PFSK-1 (cell line): Measurements from ENCODE around the gene ATP8B1.

Experiments
- FOXP2 ChIP-seq: optimal IDR thresholded peaks from 2 replicates; pipeline ENCODE3; 2011; ENCODE audit warnings: borderline replicate concordance, control low read depth, inconsistent platforms; ENCODE audit not compliant: insufficient read depth; ENCODE audit errors: extremely low read length, extremely low read depth
- POLR2AphosphoS5 ChIP-seq: IDR thresholded peaks from 2 replicates; pipeline ENCODE4 v1.6.1; 2012; ENCODE audit warnings: low read depth, mild to moderate bottlenecking, control low read depth, low read length, moderate library complexity
- REST ChIP-seq, 2 experiments: IDR thresholded peaks; 2 replicates each; pipeline versions ENCODE4 v1.6.1 to v1.8.0; 2011 to 2012; ENCODE audit warnings: low read depth in 2 of 2, low read length in 2 of 2, control low read depth in 1 of 2, inconsistent platforms in 1 of 2, mild to moderate bottlenecking in 1 of 2, moderate library complexity in 1 of 2; ENCODE audit not compliant: insufficient read depth in 1 of 2
- SIN3A ChIP-seq: IDR thresholded peaks from 2 replicates; pipeline ENCODE4 v1.6.1; 2012; ENCODE audit warnings: mild to moderate bottlenecking, low read length, moderate library complexity, borderline replicate concordance; ENCODE audit not compliant: insufficient read depth
- TAF1 ChIP-seq: IDR thresholded peaks from 2 replicates; pipeline ENCODE4 v1.6.1; 2012; ENCODE audit warnings: low read length, control low read depth, borderline replicate concordance; ENCODE audit not compliant: insufficient read depth

ATP8B1 gene

GRCh38 chr18:57705011-57705410 is 98.1 kb downstream of the ATP8B1 start:
- TF ChIP-seq TAF1 (no peak), POLR2AphosphoS5 (no peak), FOXP2 (no peak), SIN3A (no peak), REST (IDR thresholded peaks at IDR 0.05; ENCODE audit: insufficient read depth in 1 of 2, low read depth in 2 of 2, low read length in 2 of 2) (no peak)

DNA sequence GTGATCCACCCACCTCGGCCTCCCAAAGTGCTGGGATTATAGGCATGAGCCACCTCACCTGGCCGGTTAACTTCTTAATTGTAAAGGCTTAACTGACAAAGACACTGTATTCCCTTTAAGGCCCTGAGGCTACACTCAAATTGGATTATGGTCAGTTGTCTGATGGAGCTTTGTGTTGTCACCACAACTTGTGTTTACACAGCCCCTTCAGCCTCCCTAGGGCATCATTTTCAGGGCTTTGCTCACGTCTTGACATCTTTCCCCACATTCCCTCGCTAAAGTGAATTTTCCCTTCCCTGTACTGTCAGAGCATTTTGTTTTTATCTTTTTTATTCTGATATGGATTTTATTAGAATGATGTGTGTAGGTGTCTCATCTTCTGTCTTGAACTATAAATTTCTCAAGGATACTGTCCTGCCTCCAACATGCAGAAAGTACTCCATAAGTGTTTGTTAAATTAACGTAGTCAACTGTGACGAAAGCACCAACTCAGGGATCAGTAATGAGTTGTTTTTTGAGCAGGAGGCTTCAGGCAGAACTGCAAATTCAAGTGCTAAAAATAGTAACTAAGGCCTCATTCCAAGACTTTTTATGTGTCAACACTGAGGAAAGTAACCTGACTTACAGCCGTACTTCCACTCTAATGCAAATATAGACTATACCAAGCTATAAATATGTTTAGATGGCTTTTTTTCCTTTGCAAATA is 104.4 kb downstream of the ATP8B1 start:
- TF ChIP-seq FOXP2 (no peak), REST (IDR thresholded peaks at IDR 0.05; ENCODE audit: insufficient read depth in 1 of 2, low read depth in 2 of 2, low read length in 2 of 2) (no peak), TAF1 (no peak), POLR2AphosphoS5 (no peak), SIN3A (no peak)

DNA sequence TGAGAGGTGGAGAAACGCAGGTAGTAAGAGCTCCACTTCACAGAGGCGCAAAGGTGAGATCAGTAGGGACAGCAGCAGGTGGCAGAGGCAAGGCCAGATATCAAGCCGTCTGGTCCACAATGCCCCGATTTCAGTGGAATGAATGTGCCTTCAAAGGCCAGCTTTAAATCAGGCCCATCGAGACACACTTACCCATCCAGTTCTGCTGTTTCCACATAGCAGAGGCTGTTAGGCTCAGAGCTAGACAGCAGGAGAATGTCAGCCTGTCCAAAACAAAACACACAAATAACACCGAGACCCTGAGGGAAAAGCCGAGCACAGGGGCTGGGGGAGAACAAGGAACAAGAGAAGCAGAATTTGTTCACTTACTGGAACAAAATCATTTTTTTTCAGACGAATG is 105.7 kb downstream of the ATP8B1 start:
- TF ChIP-seq SIN3A (no peak), FOXP2 (no peak), REST (IDR thresholded peaks at IDR 0.05; ENCODE audit: insufficient read depth in 1 of 2, low read depth in 2 of 2, low read length in 2 of 2) (no peak), POLR2AphosphoS5 (no peak), TAF1 (no peak)

DNA sequence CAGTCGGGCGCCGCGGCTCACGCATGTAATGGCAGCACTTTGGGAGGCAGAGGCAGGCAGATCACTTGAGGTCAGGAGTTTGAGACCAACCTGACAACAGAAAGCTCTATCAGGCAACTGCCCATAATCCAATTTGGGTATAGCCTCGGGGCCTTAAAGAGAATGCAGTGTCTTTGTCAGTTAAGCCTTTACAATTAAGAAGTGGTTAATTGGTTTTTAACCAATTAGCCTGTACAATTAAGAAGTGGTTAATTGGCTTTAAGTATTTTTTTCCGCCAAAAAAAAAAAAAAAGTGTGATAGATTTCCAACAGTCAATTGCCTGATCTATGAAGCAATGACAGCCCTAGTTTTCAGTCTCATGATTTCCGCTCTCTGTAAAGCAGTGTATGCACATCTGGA is 106.8 kb downstream of the ATP8B1 start:
- TF ChIP-seq REST (IDR thresholded peaks at IDR 0.05; ENCODE audit: insufficient read depth in 1 of 2, low read depth in 2 of 2, low read length in 2 of 2) (no peak), POLR2AphosphoS5 (no peak), TAF1 (no peak), FOXP2 (no peak), SIN3A (no peak)

- no peak for TF ChIP-seq REST (IDR thresholded peaks at IDR 0.05; ENCODE audit: insufficient read depth in 1 of 2, low read depth in 2 of 2, low read length in 2 of 2)
- TF ChIP-seq TAF1, result no peak
- no peak for TF ChIP-seq POLR2AphosphoS5
- no peak for TF ChIP-seq SIN3A
- no peak for TF ChIP-seq FOXP2
Measured at GRCh38 chr18:57691363-57691762, 111.8 kb downstream of the ATP8B1 start.
